GM23338 (cell line): ENCODE results near the gene PTPRQ. TPM values are rescaled to one million over a fixed set of nuclear protein-coding genes. Genes with fewer than 3 reads are reported as not detected.

ENCODE experiments used
- ATAC-seq: fragments of 200-7000 bp; cut with Tn5 transposase; 3 replicates; pipeline ENCODE4 v1.9.1; 2020
- DNase-seq: peaks from one replicate; pipeline ENCODE4 v3.0.0-alpha.2; 2015; ENCODE audit warnings: low spot score
- H2AFZ ChIP-seq: fragments of 200-600 bp; sonication (generic); 2 replicates; pipeline ENCODE4 v1.8.0; 2016; ENCODE audit warnings: antibody characterized with exemption, mild to moderate bottlenecking, moderate library complexity
- H3F3A ChIP-seq: fragments of 200-600 bp; sonication (generic); replicated peaks from 2 replicates; pipeline ENCODE4 v1.8.0; 2017; ENCODE audit warnings: antibody characterized with exemption, mixed run types, low read depth
- H3K27ac ChIP-seq: fragments of 200-600 bp; sonication (generic); 2 replicates; pipeline ENCODE4 v1.6.1; 2016; ENCODE audit warnings: low read depth
- H3K27me3 ChIP-seq: fragments of 200-600 bp; sonication (generic); 2 replicates; pipeline ENCODE4 v1.8.0; 2016; ENCODE audit warnings: mild to moderate bottlenecking, mixed run types, moderate library complexity; ENCODE audit not compliant: insufficient read depth
- H3K36me3 ChIP-seq: fragments of 200-600 bp; sonication (generic); 2 replicates; pipeline ENCODE4 v1.8.0; 2016; ENCODE audit warnings: mild to moderate bottlenecking; ENCODE audit not compliant: insufficient read depth
- H3K4me1 ChIP-seq: fragments of 200-600 bp; sonication (generic); 2 replicates; pipeline ENCODE4 v1.8.0; 2016; ENCODE audit warnings: mild to moderate bottlenecking, moderate library complexity; ENCODE audit not compliant: insufficient read depth
- H3K4me2 ChIP-seq: fragments of 200-600 bp; sonication (generic); 2 replicates; pipeline ENCODE4 v1.7.1; 2017; ENCODE audit warnings: mixed run types
- H3K4me3 ChIP-seq: fragments of 200-600 bp; sonication (generic); 2 replicates; pipeline ENCODE4 v1.6.1; 2016; ENCODE audit warnings: mixed run types
- H3K79me2 ChIP-seq: fragments of 200-600 bp; sonication (generic); replicated peaks from 2 replicates; pipeline ENCODE4 v1.8.0; 2017; ENCODE audit warnings: mild to moderate bottlenecking; ENCODE audit not compliant: insufficient read depth
- H3K9me2 ChIP-seq: fragments of 200-600 bp; sonication (generic); 2 replicates; pipeline ENCODE4 v1.8.0; 2017; ENCODE audit not compliant: insufficient read depth
- H4K20me1 ChIP-seq: fragments of 200-600 bp; sonication (generic); replicated peaks from 2 replicates; pipeline ENCODE4 v1.8.0; 2017; ENCODE audit warnings: mild to moderate bottlenecking; ENCODE audit not compliant: insufficient read depth
- H3K27ac Mint-ChIP-seq: 2 replicates; pipeline ENCODE4 v1.8.0; 2020; ENCODE audit warnings: inconsistent platforms, mild to moderate bottlenecking, moderate library complexity, mixed read lengths
- H3K27me3 Mint-ChIP-seq: 3 replicates; pipeline ENCODE4 v1.8.0; 2022; ENCODE audit warnings: low read depth, mild to moderate bottlenecking, moderate library complexity, mixed read lengths, inconsistent platforms; ENCODE audit not compliant: insufficient read depth, poor library complexity
- H3K36me3 Mint-ChIP-seq: 3 replicates; pipeline ENCODE4 v1.8.0; 2021; ENCODE audit warnings: low read depth, mild to moderate bottlenecking, inconsistent platforms, moderate library complexity, mixed read lengths
- H3K4me1 Mint-ChIP-seq: 3 replicates; pipeline ENCODE4 v1.8.0; 2020; ENCODE audit warnings: mild to moderate bottlenecking, inconsistent platforms, mixed read lengths
- H3K4me3 Mint-ChIP-seq: 3 replicates; pipeline ENCODE4 v1.8.0; 2021; ENCODE audit warnings: moderate library complexity, mild to moderate bottlenecking, inconsistent platforms, mixed read lengths
- H3K9me3 Mint-ChIP-seq: 3 replicates; pipeline ENCODE4 v1.8.0; 2020; ENCODE audit warnings: moderate library complexity, mild to moderate bottlenecking, inconsistent platforms, mixed read lengths
- CTCF ChIP-seq, 2 experiments: fragments of 200-600 bp in 1 of 2; sonication (generic) in 1 of 2; conservative IDR thresholded peaks; 2 replicates each; pipeline versions ENCODE4 v1.5.1 to v1.6.1; 2016 to 2017; ENCODE audit warnings: antibody characterized with exemption in 2 of 2, low read depth in 2 of 2, mild to moderate bottlenecking in 2 of 2, moderate library complexity in 1 of 2
- ETS1 ChIP-seq: IDR thresholded peaks from 2 replicates; pipeline ENCODE4 v1.6.1; 2016; ENCODE audit warnings: antibody characterized with exemption
- EZH2phosphoT487 ChIP-seq: fragments of 200-600 bp; sonication (generic); IDR thresholded peaks from one replicate; pipeline ENCODE4 v1.8.1; 2018; ENCODE audit warnings: antibody characterized with exemption; ENCODE audit not compliant: unreplicated experiment
- JUNB ChIP-seq: IDR thresholded peaks from one replicate; pipeline ENCODE4 v1.6.1; 2016; ENCODE audit warnings: antibody characterized with exemption; ENCODE audit not compliant: unreplicated experiment
- NANOG ChIP-seq: IDR thresholded peaks from 2 replicates; pipeline ENCODE4 v1.6.1; 2016; ENCODE audit warnings: antibody characterized with exemption, borderline replicate concordance
- POLR2AphosphoS5 ChIP-seq: IDR thresholded peaks from 2 replicates; pipeline ENCODE4 v1.6.1; 2016; ENCODE audit warnings: antibody characterized with exemption, low read depth
- STAT1 ChIP-seq: IDR thresholded peaks from one replicate; pipeline ENCODE4 v1.6.1; 2016; ENCODE audit warnings: antibody characterized with exemption; ENCODE audit not compliant: unreplicated experiment
- ZNF114 ChIP-seq: fragments of 250-450 bp; sonication (Bioruptor Pico); IDR thresholded peaks from 2 replicates; pipeline ENCODE4 v1.5.0; 2020; ENCODE audit warnings: mild to moderate bottlenecking, moderate library complexity
- ZNF331 ChIP-seq: fragments of 250-450 bp; sonication (Bioruptor Pico); IDR thresholded peaks from 2 replicates; pipeline ENCODE4 v1.5.0; 2020; ENCODE audit warnings: low read depth, mild to moderate bottlenecking, moderate library complexity
- ZNF462 ChIP-seq: fragments of 250-450 bp; sonication (Bioruptor Pico); IDR thresholded peaks from 2 replicates; pipeline ENCODE4 v1.5.0; 2020; ENCODE audit warnings: mild to moderate bottlenecking, moderate library complexity
- polyA plus RNA-seq: library from polyadenylated mRNA; unstranded; fragments of >200 nt; fragmentation: Nextera tagmentation; extraction: Ambion mirVana; gene quantifications from 2 replicates; pipeline ENCODE4 v1.2.1, GENCODE V29; 2016
- total RNA-seq: library from RNA; depleted of rRNA; stranded (reverse); fragments of >200 nt; shearing (Covaris generic); gene quantifications from 2 replicates; pipeline ENCODE4 v1.2.3, GENCODE V29; 2014

PTPRQ gene
- total and polyA plus RNA-seq, 2 experiments from 2014 or later = not detected

- H3K4me2 ChIP-seq = no peak overlapping the region
- Mint-ChIP-seq H3K27ac (no peak overlapping the region), H3K36me3 (no peaks in the 10 kb centered on the region), H3K9me3 (no peaks in the 10 kb centered on the region), H3K27me3 (no peaks in the 10 kb centered on the region), H3K4me3 (no peak overlapping the region), H3K4me1 (no peaks in the 10 kb centered on the region)
- H3F3A ChIP-seq = no peaks in the 10 kb centered on the region
- DNase-seq (no peak), ATAC-seq (no peak)
- no peaks in the 10 kb centered on the region for H3K9me2 ChIP-seq
- no peaks in the 10 kb centered on the region for H3K27me3 ChIP-seq
- no peaks in the 10 kb centered on the region for H3K79me2 ChIP-seq
- H2AFZ ChIP-seq = no peak overlapping the region
- H3K27ac ChIP-seq = no peak overlapping the region
- no peaks in the 10 kb centered on the region for H3K4me1 ChIP-seq
- H3K4me3 ChIP-seq = no peak overlapping the region
- no peak for TF ChIP-seq POLR2AphosphoS5
- H3K36me3 ChIP-seq = no peaks in the 10 kb centered on the region
- no peaks in the 10 kb centered on the region for H4K20me1 ChIP-seq
Measured at GRCh38 chr12:80411787-80412186, 32.2 kb upstream of the PTPRQ start.

- ATAC-seq (peak; percentile 67), DNase-seq (peak; percentile 87)
- Mint-ChIP-seq H3K36me3 (no peaks in the 10 kb centered on the region), H3K27ac (no peak overlapping the region), H3K27me3 (no peaks in the 10 kb centered on the region), H3K9me3 (no peaks in the 10 kb centered on the region), H3K4me3 (no peak overlapping the region), H3K4me1 (no peaks in the 10 kb centered on the region)
- H3K27me3 ChIP-seq = no peaks in the 10 kb centered on the region
- H3K79me2 ChIP-seq = no peaks in the 10 kb centered on the region
- no peak overlapping the region for H3K27ac ChIP-seq
- no peaks in the 10 kb centered on the region for H3K4me1 ChIP-seq
- H3K36me3 ChIP-seq = no peaks in the 10 kb centered on the region
- H2AFZ ChIP-seq = no peak overlapping the region
- no peaks in the 10 kb centered on the region for H3F3A ChIP-seq
- H3K4me2 ChIP-seq = no peak overlapping the region
- no peaks in the 10 kb centered on the region for H3K9me2 ChIP-seq
- H4K20me1 ChIP-seq = no peaks in the 10 kb centered on the region
- H3K4me3 ChIP-seq = no peak overlapping the region
- TF ChIP-seq ZNF331 (CRISPR knock-in tag) (no peak), NANOG (no peak), ZNF114 (CRISPR knock-in tag) (no peak), CTCF (conservative IDR thresholded peaks at IDR 0.05; ENCODE audit: low read depth in 2 of 2) (peak; percentile 79 to 87), JUNB (no peak), EZH2phosphoT487 (no peak), STAT1 (no peak), ZNF462 (no peak), ETS1 (no peak)
Measured at GRCh38 chr12:80412343-80412953, 31.6 kb upstream of the PTPRQ start.
